Liver (tissue), 3 donors: Measurements from ENCODE around the gene PSMD11.

Experiments
- EGR1 ChIP-seq, 2 donors: IDR thresholded peaks; 2 replicates each; pipeline ENCODE4 v1.6.1; 2016 to 2018; ENCODE audit warnings: antibody characterized with exemption in 2 of 2, low read depth in 2 of 2
- HNF4A ChIP-seq, 2 donors: conservative IDR thresholded peaks; 2 replicates each; pipeline ENCODE4 v1.6.1; 2016; ENCODE audit warnings: antibody characterized with exemption in 2 of 2, mild to moderate bottlenecking in 2 of 2
- JUND ChIP-seq, 2 donors: IDR thresholded peaks; 2 replicates each; pipeline ENCODE4 v1.6.1; 2016; ENCODE audit warnings: antibody characterized with exemption in 2 of 2
- RAD21 ChIP-seq, 2 donors: IDR thresholded peaks; 2 replicates each; pipeline ENCODE4 v1.6.1; 2016; ENCODE audit warnings: antibody characterized with exemption in 2 of 2, mild to moderate bottlenecking in 2 of 2
- TAF1 ChIP-seq: conservative IDR thresholded peaks from 2 replicates; pipeline ENCODE4 v1.6.1; 2016; ENCODE audit warnings: antibody characterized with exemption, mild to moderate bottlenecking
- TF ChIP-seq, protein P1 (sequence below): fragments of 150-350 bp; IDR thresholded peaks from 2 replicates; pipeline ENCODE4 v1.5.1; 2017; ENCODE audit warnings: improper control_type of control experiment, low read depth, low read length; ENCODE audit not compliant: missing input control
- TF ChIP-seq, protein P2 (sequence below): IDR thresholded peaks from 2 replicates; pipeline ENCODE4 v1.6.1; 2016; ENCODE audit warnings: antibody characterized with exemption
- TF ChIP-seq, protein P3 (sequence below): IDR thresholded peaks from 2 replicates; pipeline ENCODE4 v1.6.1; 2016; ENCODE audit warnings: antibody characterized with exemption
- TF ChIP-seq, protein P4 (sequence below): IDR thresholded peaks from 2 replicates; pipeline ENCODE4 v1.6.1; 2016; ENCODE audit warnings: antibody characterized with exemption, mild to moderate bottlenecking
- TF ChIP-seq, protein P5 (sequence below): IDR thresholded peaks from 2 replicates; pipeline ENCODE4 v1.6.1; 2016; ENCODE audit warnings: antibody characterized with exemption
- donor health status: healthy.
- donor health status: healthy.

DNA sequence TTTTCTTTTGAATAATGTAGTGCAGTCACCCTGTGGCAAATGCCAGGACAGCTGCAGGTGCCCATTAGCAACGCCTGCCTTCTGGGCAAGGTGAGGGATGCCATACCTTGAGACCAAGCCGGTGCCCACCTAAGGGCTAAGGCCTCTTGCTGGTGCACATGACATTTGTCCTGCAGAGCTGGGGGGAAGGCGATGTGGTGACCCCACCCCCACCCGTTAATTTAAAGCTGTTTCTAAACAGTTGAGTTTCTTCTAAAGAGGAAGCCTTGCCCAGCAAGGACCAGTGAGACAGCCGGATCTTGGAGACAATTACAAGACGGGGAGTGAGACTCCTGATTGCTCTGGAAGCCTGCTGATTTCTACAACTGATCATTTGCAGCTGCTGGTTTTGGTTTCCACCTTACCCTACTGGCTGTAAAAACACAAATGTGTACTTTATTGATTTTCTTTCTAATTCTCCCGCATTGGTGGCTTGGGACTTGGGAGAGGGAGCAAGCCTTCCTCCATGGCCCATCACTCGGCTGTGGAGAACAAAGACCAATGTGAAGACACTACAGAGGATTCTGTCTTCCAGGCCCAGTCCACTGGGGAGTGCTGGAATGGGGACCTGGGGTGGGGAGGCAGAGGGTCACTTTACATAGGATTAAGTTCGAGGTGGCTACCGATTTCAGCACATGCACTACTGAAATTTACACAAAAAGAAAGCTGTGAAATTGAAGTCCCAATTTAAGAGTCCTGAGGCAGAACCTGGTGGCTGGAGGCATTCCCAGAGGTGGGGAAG is 45.2 kb downstream of the PSMD11 start:
- TF ChIP-seq, protein P1, sequence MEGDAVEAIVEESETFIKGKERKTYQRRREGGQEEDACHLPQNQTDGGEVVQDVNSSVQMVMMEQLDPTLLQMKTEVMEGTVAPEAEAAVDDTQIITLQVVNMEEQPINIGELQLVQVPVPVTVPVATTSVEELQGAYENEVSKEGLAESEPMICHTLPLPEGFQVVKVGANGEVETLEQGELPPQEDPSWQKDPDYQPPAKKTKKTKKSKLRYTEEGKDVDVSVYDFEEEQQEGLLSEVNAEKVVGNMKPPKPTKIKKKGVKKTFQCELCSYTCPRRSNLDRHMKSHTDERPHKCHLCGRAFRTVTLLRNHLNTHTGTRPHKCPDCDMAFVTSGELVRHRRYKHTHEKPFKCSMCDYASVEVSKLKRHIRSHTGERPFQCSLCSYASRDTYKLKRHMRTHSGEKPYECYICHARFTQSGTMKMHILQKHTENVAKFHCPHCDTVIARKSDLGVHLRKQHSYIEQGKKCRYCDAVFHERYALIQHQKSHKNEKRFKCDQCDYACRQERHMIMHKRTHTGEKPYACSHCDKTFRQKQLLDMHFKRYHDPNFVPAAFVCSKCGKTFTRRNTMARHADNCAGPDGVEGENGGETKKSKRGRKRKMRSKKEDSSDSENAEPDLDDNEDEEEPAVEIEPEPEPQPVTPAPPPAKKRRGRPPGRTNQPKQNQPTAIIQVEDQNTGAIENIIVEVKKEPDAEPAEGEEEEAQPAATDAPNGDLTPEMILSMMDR: no peak
- TF ChIP-seq, protein P2, sequence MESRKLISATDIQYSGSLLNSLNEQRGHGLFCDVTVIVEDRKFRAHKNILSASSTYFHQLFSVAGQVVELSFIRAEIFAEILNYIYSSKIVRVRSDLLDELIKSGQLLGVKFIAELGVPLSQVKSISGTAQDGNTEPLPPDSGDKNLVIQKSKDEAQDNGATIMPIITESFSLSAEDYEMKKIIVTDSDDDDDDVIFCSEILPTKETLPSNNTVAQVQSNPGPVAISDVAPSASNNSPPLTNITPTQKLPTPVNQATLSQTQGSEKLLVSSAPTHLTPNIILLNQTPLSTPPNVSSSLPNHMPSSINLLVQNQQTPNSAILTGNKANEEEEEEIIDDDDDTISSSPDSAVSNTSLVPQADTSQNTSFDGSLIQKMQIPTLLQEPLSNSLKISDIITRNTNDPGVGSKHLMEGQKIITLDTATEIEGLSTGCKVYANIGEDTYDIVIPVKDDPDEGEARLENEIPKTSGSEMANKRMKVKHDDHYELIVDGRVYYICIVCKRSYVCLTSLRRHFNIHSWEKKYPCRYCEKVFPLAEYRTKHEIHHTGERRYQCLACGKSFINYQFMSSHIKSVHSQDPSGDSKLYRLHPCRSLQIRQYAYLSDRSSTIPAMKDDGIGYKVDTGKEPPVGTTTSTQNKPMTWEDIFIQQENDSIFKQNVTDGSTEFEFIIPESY: no peak
- TF ChIP-seq TAF1 (no peak), EGR1 (IDR thresholded peaks at IDR 0.05; ENCODE audit: low read depth in 2 of 2) (no peak), RAD21 (IDR thresholded peaks at IDR 0.05) (no peak), JUND (IDR thresholded peaks at IDR 0.05) (no peak), HNF4A (conservative IDR thresholded peaks at IDR 0.05) (no peak)
- TF ChIP-seq, protein P3, sequence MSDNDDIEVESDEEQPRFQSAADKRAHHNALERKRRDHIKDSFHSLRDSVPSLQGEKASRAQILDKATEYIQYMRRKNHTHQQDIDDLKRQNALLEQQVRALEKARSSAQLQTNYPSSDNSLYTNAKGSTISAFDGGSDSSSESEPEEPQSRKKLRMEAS: no peak
- TF ChIP-seq, protein P4, sequence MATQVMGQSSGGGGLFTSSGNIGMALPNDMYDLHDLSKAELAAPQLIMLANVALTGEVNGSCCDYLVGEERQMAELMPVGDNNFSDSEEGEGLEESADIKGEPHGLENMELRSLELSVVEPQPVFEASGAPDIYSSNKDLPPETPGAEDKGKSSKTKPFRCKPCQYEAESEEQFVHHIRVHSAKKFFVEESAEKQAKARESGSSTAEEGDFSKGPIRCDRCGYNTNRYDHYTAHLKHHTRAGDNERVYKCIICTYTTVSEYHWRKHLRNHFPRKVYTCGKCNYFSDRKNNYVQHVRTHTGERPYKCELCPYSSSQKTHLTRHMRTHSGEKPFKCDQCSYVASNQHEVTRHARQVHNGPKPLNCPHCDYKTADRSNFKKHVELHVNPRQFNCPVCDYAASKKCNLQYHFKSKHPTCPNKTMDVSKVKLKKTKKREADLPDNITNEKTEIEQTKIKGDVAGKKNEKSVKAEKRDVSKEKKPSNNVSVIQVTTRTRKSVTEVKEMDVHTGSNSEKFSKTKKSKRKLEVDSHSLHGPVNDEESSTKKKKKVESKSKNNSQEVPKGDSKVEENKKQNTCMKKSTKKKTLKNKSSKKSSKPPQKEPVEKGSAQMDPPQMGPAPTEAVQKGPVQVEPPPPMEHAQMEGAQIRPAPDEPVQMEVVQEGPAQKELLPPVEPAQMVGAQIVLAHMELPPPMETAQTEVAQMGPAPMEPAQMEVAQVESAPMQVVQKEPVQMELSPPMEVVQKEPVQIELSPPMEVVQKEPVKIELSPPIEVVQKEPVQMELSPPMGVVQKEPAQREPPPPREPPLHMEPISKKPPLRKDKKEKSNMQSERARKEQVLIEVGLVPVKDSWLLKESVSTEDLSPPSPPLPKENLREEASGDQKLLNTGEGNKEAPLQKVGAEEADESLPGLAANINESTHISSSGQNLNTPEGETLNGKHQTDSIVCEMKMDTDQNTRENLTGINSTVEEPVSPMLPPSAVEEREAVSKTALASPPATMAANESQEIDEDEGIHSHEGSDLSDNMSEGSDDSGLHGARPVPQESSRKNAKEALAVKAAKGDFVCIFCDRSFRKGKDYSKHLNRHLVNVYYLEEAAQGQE: no peak
- TF ChIP-seq, protein P5, sequence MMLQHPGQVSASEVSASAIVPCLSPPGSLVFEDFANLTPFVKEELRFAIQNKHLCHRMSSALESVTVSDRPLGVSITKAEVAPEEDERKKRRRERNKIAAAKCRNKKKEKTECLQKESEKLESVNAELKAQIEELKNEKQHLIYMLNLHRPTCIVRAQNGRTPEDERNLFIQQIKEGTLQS: no peak
